Fibroblast of lung (primary cell): ENCODE results near the gene HS3ST6. TPM values are rescaled to one million over a fixed set of nuclear protein-coding genes. Genes with fewer than 3 reads are reported as not detected.

Source experiments
- DNase-seq, 2 donors: peaks; one replicate each; pipeline versions ENCODE4 v3.0.0 to v3.0.0-alpha.2; 2010; ENCODE audit warnings: low read depth in 2 of 2
- H2AFZ ChIP-seq: 2 replicates; pipeline ENCODE4 v1.5.1; 2012; ENCODE audit warnings: low read length, control low read depth, inconsistent platforms
- H3K27ac ChIP-seq: 2 replicates; pipeline ENCODE4 v1.5.1; 2011; ENCODE audit warnings: low read length, control low read depth; ENCODE audit not compliant: insufficient read depth
- H3K27me3 ChIP-seq: 2 replicates; pipeline ENCODE4 v1.5.1; 2011; ENCODE audit warnings: mild to moderate bottlenecking, low read length; ENCODE audit not compliant: control insufficient read depth, insufficient read depth
- H3K36me3 ChIP-seq: 2 replicates; pipeline ENCODE4 v1.5.1; 2011; ENCODE audit warnings: low read length; ENCODE audit not compliant: control insufficient read depth, insufficient read depth
- H3K4me1 ChIP-seq: 2 replicates; pipeline ENCODE4 v1.5.1; 2011; ENCODE audit warnings: low read length; ENCODE audit not compliant: control insufficient read depth, insufficient read depth; ENCODE audit errors: extremely low read depth
- H3K4me2 ChIP-seq: 2 replicates; pipeline ENCODE4 v1.5.1; 2011; ENCODE audit warnings: low read length, control low read depth; ENCODE audit not compliant: insufficient read depth; ENCODE audit errors: extremely low read depth
- H3K4me3 ChIP-seq, 4 experiments: fragments of 200-600 bp in 1 of 4; sonication (generic) in 1 of 4; replicated peaks in 1 of 4; 2 replicates each; pipeline ENCODE4 v1.5.1; 2011 to 2016; ENCODE audit warnings: low read length in 4 of 4, low read depth in 3 of 4, mild to moderate bottlenecking in 3 of 4, control low read depth in 2 of 4, inconsistent platforms in 1 of 4, mixed read lengths in 1 of 4; ENCODE audit not compliant: insufficient read depth in 1 of 4; ENCODE audit errors: control extremely low read depth in 1 of 4
- H3K79me2 ChIP-seq: 2 replicates; pipeline ENCODE4 v1.5.1; 2012; ENCODE audit warnings: mild to moderate bottlenecking, low read length, inconsistent platforms; ENCODE audit not compliant: control insufficient read depth, insufficient read depth
- H3K9ac ChIP-seq: 2 replicates; pipeline ENCODE4 v1.5.1; 2011; ENCODE audit warnings: mild to moderate bottlenecking, low read length, control low read depth; ENCODE audit not compliant: insufficient read depth
- H3K9me3 ChIP-seq: 2 replicates; pipeline ENCODE4 v1.5.1; 2012; ENCODE audit warnings: low read depth, low read length; ENCODE audit not compliant: control insufficient read depth, insufficient read depth
- H4K20me1 ChIP-seq: 2 replicates; pipeline ENCODE4 v1.5.1; 2011; ENCODE audit warnings: low read length; ENCODE audit not compliant: control insufficient read depth, insufficient read depth; ENCODE audit errors: extremely low read depth
- CTCF ChIP-seq, 2 donors: IDR thresholded peaks in 1 of 2; conservative IDR thresholded peaks in 1 of 2; 1 replicate in 1 of 2; 2 replicates in 1 of 2; pipeline ENCODE4 v1.5.1; 2011 to 2012; ENCODE audit warnings: low read length in 2 of 2, control low read depth in 1 of 2, inconsistent platforms in 1 of 2, low read depth in 1 of 2, mild to moderate bottlenecking in 1 of 2
- EZH2 ChIP-seq: IDR thresholded peaks from 2 replicates; pipeline ENCODE4 v1.5.1; 2012; ENCODE audit warnings: low read length, control low read depth, mild to moderate bottlenecking; ENCODE audit errors: missing control alignments
- polyA plus RNA-seq, 2 donors: library from polyadenylated mRNA; depleted of rRNA in 1 of 2; stranded (reverse) in 1 of 2; unstranded in 1 of 2; fragments of >200 nt; gene quantifications; 2 replicates each; pipeline ENCODE4 v1.2.1, GENCODE V29; 2011 to 2012; ENCODE audit warnings: missing spikeins in 1 of 2
- total RNA-seq: library from RNA; depleted of rRNA; stranded (reverse); fragments of >200 nt; gene quantifications from 2 replicates; pipeline ENCODE4 v1.2.1, GENCODE V29; 2014

Gene HS3ST6
- total and polyA plus RNA-seq, 2 donors (not counting 1 experiment from before 2014, with no cell fraction given): not detected

- H3K4me1 ChIP-seq: no peaks in the 10 kb centered on the region
- no peak overlapping the region for H3K4me3 ChIP-seq
- H3K27ac ChIP-seq: no peak overlapping the region
- H3K9ac ChIP-seq: no peak overlapping the region
- H3K9me3 ChIP-seq: no peaks in the 10 kb centered on the region
- DNase-seq: no peak
- H3K79me2 ChIP-seq: no peaks in the 10 kb centered on the region
- H3K27me3 ChIP-seq: peaks cover 4% of the 10 kb centered on the region
- no peaks in the 10 kb centered on the region for H3K36me3 ChIP-seq
- no peaks in the 10 kb centered on the region for H4K20me1 ChIP-seq
- TF ChIP-seq EZH2 (no peak), CTCF (conservative IDR thresholded peaks at IDR 0.05 in 1 of 2, IDR thresholded peaks at IDR 0.05 in 1 of 2; ENCODE audit: low read depth in 1 of 2, low read length in 2 of 2) (no peak)
- no peak overlapping the region for H3K4me2 ChIP-seq
- no peak overlapping the region for H2AFZ ChIP-seq
These were observed 22.1 kb downstream of the HS3ST6 start for GRCh38 chr16:1895949-1896675.

- Histone ChIP-seq H3K36me3 (no peaks in the 10 kb centered on the region), H3K4me3 (no peak overlapping the region), H3K27me3 (peaks cover 4% of the 10 kb centered on the region), H3K4me1 (no peaks in the 10 kb centered on the region), H3K4me2 (no peak overlapping the region), H3K9me3 (no peaks in the 10 kb centered on the region), H3K79me2 (no peaks in the 10 kb centered on the region), H4K20me1 (no peaks in the 10 kb centered on the region), H2AFZ (no peak overlapping the region), H3K27ac (no peak overlapping the region), H3K9ac (no peak overlapping the region)
- no peak for DNase-seq
- TF ChIP-seq CTCF (conservative IDR thresholded peaks at IDR 0.05 in 1 of 2, IDR thresholded peaks at IDR 0.05 in 1 of 2; ENCODE audit: low read depth in 1 of 2, low read length in 2 of 2) (no peak), EZH2 (no peak)
These were observed 23.1 kb downstream of the HS3ST6 start for GRCh38 chr16:1895068-1895467.

GRCh38 chr16:1890708-1891050 lies 27.5 kb downstream of the HS3ST6 start:
- Histone ChIP-seq H4K20me1 (no peaks in the 10 kb centered on the region), H3K4me3 (no peak overlapping the region), H3K4me2 (no peak overlapping the region), H3K9me3 (no peaks in the 10 kb centered on the region), H3K79me2 (no peaks in the 10 kb centered on the region), H2AFZ (no peak overlapping the region), H3K36me3 (no peaks in the 10 kb centered on the region), H3K27ac (no peak overlapping the region), H3K4me1 (no peaks in the 10 kb centered on the region), H3K9ac (no peak overlapping the region), H3K27me3 (peaks cover 4% of the 10 kb centered on the region)
- no peak for DNase-seq
- TF ChIP-seq CTCF (conservative IDR thresholded peaks at IDR 0.05 in 1 of 2, IDR thresholded peaks at IDR 0.05 in 1 of 2; ENCODE audit: low read depth in 1 of 2, low read length in 2 of 2) (no peak), EZH2 (no peak)
